BE2C (cell line): ENCODE measurements around the gene SLC4A1AP.

Source experiments
- DNase-seq: peaks from one replicate; pipeline ENCODE4 v3.0.0-alpha.2; 2020
- H3K27me3 ChIP-seq: fragments of 250-450 bp; sonication (Bioruptor Pico); 2 replicates; pipeline ENCODE4 v1.5.1; 2020; ENCODE audit warnings: mild to moderate bottlenecking
- H3K36me3 ChIP-seq: fragments of 250-450 bp; sonication (Bioruptor Pico); 2 replicates; pipeline ENCODE4 v1.5.1; 2020; ENCODE audit warnings: mild to moderate bottlenecking
- H3K4me1 ChIP-seq: fragments of 250-450 bp; sonication (Bioruptor Pico); 2 replicates; pipeline ENCODE4 v1.5.1; 2020
- H3K4me3 ChIP-seq: 2 replicates; pipeline ENCODE4 v1.5.1; 2011; ENCODE audit warnings: low read depth, low read length
- H3K9me3 ChIP-seq: fragments of 250-450 bp; sonication (Bioruptor Pico); 2 replicates; pipeline ENCODE4 v1.5.1; 2020
- CTCF ChIP-seq: IDR thresholded peaks from 2 replicates; pipeline ENCODE4 v1.5.1; 2012; ENCODE audit warnings: mild to moderate bottlenecking, low read depth, low read length

The SLC4A1AP gene

DNA sequence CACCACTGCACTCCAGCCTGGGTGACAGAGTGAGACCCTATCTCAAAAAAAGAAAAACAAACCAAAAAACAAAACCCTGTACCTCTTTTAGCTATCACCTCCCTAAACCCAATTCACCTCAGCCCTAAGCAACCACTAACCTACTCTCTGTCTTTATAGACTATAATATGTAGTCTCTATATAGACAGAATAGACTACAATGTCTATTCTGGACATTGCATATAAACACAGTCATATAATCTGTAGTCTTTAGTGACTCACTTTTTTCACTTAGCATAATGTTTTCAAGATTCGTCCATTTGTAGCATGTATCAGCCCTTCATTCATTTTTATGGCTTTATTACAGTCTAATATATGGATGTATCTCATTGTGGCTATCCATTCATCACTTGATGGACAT, 70.6 kb downstream of the SLC4A1AP start:
- no peaks in the 10 kb centered on the region for H3K27me3 ChIP-seq
- H3K9me3 ChIP-seq, result 0 out of 2 replicates have a peak, but pooled peaks cover 4% of the 10 kb centered on the region
- no peaks in the 10 kb centered on the region for H3K36me3 ChIP-seq
- no peak for DNase-seq
- no peak overlapping the region for H3K4me3 ChIP-seq
- peaks cover 20% of the 10 kb centered on the region for H3K4me1 ChIP-seq
- TF ChIP-seq CTCF, result no peak

- Histone ChIP-seq H3K4me1 (peaks cover 20% of the 10 kb centered on the region), H3K9me3 (0 out of 2 replicates have a peak, but pooled peaks cover 4% of the 10 kb centered on the region), H3K27me3 (no peaks in the 10 kb centered on the region), H3K4me3 (no peak overlapping the region), H3K36me3 (no peaks in the 10 kb centered on the region)
- DNase-seq, result no peak
- TF ChIP-seq CTCF, result no peak
Observed at GRCh38 chr2:27735263-27735904, 71.7 kb downstream of the SLC4A1AP start.

DNA sequence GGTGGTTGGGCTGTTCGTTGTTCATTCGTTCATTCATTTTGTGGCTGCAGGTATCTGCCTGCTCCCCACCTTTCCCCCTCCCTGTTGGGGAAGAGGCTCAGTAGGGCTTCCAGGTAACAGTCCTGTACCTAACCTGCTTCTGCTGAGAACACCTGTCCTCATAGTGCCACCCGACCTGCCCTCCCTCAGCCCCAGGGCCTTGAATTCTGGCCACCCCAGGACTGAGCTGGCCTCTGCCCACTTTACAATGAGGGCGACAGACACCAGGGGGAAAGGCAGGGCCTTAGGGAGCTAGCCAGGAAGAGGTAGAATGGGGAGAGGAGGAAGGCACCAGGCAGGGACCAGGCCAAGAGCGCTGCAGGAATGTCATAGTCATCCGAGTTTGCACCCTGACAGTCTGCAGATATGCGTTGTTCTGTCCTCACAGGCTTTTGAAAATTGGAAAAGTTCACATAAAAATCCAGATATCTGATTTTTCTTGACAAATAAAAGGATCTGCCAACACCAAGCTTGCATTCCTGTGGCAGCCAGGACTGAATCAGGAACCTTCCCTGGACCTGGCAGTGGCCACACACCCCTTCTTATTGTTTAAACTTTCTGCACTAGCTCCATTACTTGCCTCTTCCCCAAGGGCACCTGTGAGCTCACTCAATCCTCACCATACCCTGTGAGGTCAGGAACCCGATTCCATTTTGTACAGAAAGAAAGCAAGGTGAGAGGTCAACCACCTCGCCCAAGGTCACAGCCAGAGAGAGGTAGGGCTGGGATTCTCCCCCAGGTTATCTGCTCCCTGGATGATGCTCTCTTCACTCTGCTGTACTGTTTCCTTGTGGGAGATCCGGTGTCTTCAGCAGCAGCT, 72.6 kb downstream of the SLC4A1AP start:
- TF ChIP-seq CTCF, result no peak
- peaks cover 20% of the 10 kb centered on the region for H3K4me1 ChIP-seq
- no peaks in the 10 kb centered on the region for H3K27me3 ChIP-seq
- H3K36me3 ChIP-seq, result no peaks in the 10 kb centered on the region
- 0 out of 2 replicates have a peak, but pooled peaks cover 4% of the 10 kb centered on the region for H3K9me3 ChIP-seq
- DNase-seq, result no peak
- no peak overlapping the region for H3K4me3 ChIP-seq

- Histone ChIP-seq H3K4me3 (no peak overlapping the region), H3K4me1 (peaks cover 20% of the 10 kb centered on the region), H3K36me3 (no peaks in the 10 kb centered on the region), H3K9me3 (0 out of 2 replicates have a peak, but pooled peaks cover 4% of the 10 kb centered on the region), H3K27me3 (no peaks in the 10 kb centered on the region)
- TF ChIP-seq CTCF, result no peak
- no peak for DNase-seq
Observed at GRCh38 chr2:27736890-27737204, 73.2 kb downstream of the SLC4A1AP start.

DNA sequence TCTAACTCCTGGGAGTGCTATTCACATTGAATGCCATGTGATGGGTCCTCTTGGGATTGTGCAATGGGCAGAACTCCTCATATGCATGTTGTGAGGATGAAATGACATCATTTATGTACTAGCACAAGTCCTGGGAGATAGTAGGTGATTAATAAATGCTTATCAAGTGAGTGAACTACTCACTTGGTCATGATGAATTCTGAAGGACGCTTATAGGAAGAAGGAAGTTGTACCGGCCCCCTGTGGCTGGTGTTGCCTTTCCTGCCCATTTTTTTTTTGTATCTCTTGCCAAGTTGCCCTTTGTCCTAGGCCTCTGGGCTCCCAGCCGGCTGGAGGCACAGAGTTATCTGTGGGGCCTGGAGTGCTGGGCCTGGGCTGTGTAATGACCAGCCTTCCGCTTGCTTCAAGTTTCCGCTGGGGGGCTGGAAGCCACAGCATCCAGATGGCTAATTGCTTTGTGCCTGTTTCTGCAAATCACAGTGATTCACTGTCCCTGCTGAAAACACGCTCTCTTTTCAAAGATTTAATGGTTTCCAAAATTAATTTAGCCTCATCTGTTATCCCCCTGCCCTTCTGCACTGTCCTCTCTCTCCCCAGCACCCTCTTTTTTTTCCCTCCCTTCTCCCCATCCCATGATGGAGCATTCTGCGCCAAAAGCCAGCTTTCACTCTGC, 74.1 kb downstream of the SLC4A1AP start:
- peak; percentile 93 for DNase-seq
- peak; percentile 42; the same call in 1 of the 2 replicates for TF ChIP-seq CTCF
- H3K4me3 ChIP-seq, result peak overlapping the region; percentile 27
- no peaks in the 10 kb centered on the region for H3K36me3 ChIP-seq
- H3K9me3 ChIP-seq, result 0 out of 2 replicates have a peak, but pooled peaks cover 4% of the 10 kb centered on the region
- no peaks in the 10 kb centered on the region for H3K27me3 ChIP-seq
- H3K4me1 ChIP-seq, result peaks cover 20% of the 10 kb centered on the region
